ENCODE results near the gene NAP1L5. TPM values are rescaled to one million over a fixed set of nuclear protein-coding genes. Genes with fewer than 3 reads are reported as not detected.

NAP1L5 gene, protein sequence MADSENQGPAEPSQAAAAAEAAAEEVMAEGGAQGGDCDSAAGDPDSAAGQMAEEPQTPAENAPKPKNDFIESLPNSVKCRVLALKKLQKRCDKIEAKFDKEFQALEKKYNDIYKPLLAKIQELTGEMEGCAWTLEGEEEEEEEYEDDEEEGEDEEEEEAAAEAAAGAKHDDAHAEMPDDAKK
- 1.8 to 2.4 TPM (median 2.4 TPM) in 5 replicates for total RNA-seq (2022; extraction: Qiagen RNA extraction; ENCODE audit: low read depth)

GRCh38 chr4:88697588-88698329 lies at the start of gene NAP1L5:
Gene NAP1L5 (minus strand): TSS chr4:88697829. CDS start chr4:88697754, 75 bp downstream.

Other genes with a start within 250 kb of the NAP1L5 start
- 3.6 to 4.1 TPM (median 3.7 TPM) in 5 replicates for gene HERC5, start 240.7 kb downstream of the NAP1L5 start, total RNA-seq (2022; extraction: Qiagen RNA extraction; ENCODE audit: low read depth)
- 75.5 to 83.5 TPM (median 80.7 TPM) in 5 replicates for gene PYURF, start 174.1 kb downstream of the NAP1L5 start, total RNA-seq (2022; extraction: Qiagen RNA extraction; ENCODE audit: low read depth)
- gene HERC3, start 105.3 kb downstream of the NAP1L5 start, total RNA-seq (2022; extraction: Qiagen RNA extraction; ENCODE audit: low read depth) = 5.7 to 8.7 TPM (median 7.9 TPM) in 5 replicates

All from A549 treated with GW870086 at 1 μM for 4 hours (cell line).